GM03348 (cell line): ENCODE data around the gene VPS37C.
A peak's percentile ranks its signal among the peaks of the same experiment; 100 is the strongest.

Experiments used
- DNase-seq: peaks from one replicate; pipeline ENCODE4 v3.0.0; 2012; ENCODE audit warnings: low spot score

Gene VPS37C

GRCh38 chr11:61153593-61154095, 7.6 kb downstream of the VPS37C start:
- DNase-seq: no peak

- peak; percentile 84 for DNase-seq
Observed at GRCh38 chr11:61152816-61153592, 8.2 kb downstream of the VPS37C start.

GRCh38 chr11:61151545-61152252, 9.5 kb downstream of the VPS37C start:
- no peak for DNase-seq

DNA sequence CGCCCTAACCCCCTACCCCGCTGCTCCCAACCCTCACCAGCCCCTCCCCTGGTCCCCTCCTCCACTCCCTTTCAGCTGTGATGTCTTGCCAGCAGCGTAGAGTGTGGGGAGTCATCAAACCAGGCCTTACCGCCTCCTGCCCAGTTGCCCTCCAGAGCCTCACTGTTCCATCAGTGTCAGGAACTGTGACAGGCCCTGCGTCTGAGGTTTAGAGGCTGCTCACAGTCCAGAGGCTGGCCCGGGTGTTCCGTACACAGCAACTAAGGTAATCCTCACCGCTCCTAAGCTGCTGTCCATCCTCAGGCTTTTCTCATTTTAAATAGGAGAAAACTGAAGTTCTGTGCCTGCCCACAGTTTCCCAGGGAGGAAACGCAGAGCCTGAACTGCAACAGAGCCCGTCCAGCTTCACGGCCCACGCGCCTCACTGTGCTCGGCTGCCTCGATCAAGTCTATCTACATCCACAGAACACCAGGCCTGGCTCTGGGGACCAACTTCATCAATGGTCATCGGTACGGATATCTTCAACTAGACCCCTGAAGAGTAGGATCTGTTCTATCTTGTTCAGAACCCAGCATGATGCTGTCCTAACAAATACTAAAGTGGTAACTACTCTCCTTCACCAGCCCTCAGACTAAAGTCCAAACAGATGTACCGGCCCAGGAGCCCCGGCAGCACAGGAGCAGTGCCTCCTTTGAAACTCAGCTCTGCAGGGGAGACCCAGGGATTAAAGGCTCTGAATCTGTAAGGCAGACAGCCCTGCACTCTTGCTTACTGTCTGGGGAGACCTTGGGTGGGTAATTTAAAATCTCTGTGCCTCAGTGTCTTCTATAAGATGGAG, 10.3 kb downstream of the VPS37C start:
- no peak for DNase-seq

- DNase-seq: no peak
Observed at GRCh38 chr11:61149624-61150615, 11.3 kb downstream of the VPS37C start.

DNA sequence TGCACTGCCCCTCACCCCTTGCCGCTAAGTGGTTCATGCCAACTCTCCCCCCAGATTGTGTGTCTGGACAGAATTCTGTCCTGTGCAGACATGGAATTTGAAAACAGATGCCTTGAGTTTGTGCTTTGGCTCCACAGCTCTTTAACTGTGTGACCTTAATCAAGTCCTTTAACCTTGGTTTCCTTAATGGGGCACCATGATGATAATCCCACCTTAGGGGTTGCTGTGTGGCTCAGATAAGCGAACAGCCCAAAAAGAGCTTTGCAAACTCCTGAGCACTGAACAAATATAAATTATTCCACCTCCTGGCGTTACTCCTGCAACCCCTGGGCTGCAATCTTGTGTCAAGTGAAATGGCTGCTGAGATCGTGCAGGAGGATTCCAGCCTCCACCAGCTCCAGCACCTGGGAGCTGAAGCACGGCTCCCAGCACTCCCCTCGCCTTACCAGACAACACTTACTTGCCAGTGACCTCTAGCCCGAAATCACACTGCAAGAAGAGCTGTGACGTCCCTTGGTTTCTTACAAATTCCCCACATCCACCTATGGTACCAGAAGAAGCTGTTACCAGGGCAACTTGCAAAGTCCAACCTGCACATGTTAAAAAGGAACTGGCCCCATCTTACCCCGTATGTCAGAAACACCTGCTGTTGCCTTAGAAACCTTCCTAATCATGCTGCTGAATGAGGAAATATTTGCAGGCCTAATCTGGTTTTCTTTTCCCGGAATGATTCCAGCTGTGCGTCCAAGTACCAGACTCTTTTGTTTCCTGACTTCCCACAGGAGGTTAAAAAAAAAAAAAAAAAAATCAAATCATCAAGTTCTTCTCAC, 13.2 kb downstream of the VPS37C start:
- no peak for DNase-seq

- DNase-seq: no peak
Observed at GRCh38 chr11:61147271-61147670, 14.0 kb downstream of the VPS37C start.

DNA sequence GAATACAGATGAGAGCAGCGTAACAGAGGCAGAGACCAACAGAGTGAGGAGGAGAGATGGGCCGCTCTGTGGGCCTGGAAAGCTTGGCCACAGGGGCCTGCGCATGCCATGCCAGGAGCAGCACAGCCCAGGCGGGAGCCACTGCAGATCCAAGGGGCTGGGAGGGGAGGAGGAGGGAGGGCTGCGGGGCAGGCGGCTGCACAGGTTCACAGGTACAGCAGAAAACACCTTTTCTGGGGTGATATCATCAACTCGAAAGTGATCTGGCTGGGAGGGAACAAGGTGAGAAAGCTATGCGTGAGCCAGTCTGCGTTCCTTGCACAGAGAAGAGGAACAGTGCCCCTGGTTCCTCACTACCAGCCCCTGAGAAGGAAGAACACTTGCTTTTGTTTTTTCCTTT, 14.8 kb downstream of the VPS37C start:
- DNase-seq: no peak

DNA sequence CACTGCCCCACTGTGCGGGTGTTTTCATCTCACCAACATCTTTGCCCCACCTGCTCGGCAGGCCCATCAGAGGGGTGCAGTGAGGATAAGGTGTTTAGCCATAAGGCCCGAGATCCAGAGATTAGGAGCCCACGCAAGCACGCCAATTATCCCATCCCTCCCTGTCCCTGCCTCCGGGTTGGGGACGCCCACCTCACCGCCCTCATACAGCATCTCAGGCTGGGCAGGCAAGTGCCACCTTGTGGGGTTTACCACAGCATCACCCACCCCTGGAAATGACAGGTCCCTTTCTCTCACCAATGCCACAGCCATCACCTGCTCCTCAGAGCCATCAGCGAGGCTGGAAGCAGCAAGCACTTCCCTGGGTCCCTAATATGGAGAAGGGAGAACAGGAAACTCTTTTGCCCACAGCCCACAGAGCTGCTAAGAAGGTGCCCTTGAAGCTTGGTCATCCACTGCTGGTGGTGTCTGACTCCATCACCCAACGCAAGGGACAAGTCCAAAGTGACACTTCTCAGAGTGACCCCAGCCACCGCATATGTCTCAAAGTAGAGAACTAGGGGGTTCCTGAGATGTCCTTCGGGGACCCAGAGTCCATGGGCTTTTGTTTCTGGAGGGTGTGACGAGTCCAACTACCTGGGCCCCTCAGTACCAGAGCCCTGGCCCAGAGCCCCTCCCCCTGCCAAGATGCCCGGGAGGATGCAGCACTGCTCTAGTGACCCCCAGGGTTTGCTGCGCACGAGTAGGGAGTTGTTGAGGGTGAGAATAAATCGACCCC, 15.8 kb downstream of the VPS37C start:
- no peak for DNase-seq

GRCh38 chr11:61144511-61145179, 16.6 kb downstream of the VPS37C start:
- no peak for DNase-seq

- DNase-seq: no peak
Observed at GRCh38 chr11:61142424-61142823, 18.8 kb downstream of the VPS37C start.

DNA sequence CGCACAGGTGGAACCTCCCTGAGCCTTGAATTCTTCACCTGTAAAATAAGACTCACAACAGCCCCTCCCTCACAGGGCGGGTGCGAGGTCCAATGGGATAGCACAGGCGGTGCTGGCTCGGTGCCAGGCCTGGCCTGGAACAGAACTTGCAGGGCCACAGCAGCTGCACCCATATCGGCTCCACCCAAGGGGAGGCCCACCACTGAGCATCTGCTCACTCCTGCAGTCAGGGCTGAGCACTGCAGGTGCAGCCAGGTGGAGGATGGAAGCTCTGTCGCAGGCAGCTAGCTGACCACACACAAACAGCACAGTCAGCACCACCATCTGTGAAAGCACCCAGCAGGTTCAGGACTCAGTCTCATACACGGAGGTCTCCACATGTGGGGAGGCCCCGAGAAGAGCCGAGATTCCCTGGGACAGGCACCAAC, 19.6 kb downstream of the VPS37C start:
- DNase-seq: no peak

DNA sequence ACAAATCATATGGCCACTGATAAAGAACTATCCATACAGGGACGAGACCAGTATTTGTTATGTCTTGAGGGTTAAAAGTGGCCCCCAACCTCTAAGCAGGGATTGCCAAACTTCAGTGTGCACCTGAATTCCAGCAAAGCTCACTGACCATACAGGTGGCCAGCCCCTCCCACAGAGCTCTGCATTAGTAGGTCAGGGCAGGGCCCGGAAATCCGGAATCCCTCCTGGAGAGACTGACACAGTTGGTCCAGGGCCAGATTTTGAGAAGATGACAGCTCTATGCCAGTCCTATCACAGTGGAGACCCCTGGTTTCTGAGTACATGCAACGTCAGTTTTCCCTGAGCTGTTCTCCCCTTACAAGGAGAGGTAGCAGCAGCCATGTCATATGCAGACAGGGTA, 20.8 kb downstream of the VPS37C start:
- no peak for DNase-seq

DNA sequence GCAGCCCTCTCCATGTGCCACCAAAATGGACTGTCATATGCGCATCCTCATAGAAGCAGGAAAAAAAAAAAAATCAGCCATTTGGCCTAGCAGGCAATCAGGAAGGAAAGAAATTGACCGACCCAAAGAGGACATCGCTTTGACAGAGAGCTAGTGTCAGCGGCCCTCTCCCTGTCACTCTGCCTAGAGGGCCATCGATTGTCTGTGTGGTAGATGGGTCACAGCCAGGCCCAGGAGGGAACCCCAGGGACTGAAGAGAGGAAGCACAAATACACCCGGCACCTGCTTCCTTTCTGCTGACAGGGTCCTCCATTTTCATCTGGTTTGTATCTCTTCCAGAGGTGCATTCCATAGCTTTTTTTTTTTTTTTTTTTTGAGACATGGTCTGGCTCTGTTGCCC, 21.8 kb downstream of the VPS37C start:
- DNase-seq: no peak

- peak; percentile 86 for DNase-seq
Observed at GRCh38 chr11:61138935-61139334, 22.3 kb downstream of the VPS37C start.

- no peak for DNase-seq
Observed at GRCh38 chr11:61134801-61135257, 26.4 kb downstream of the VPS37C start.

- DNase-seq: no peak
Observed at GRCh38 chr11:61133956-61134662, 27.1 kb downstream of the VPS37C start.

- no peak for DNase-seq
Observed at GRCh38 chr11:61133145-61133544, 28.1 kb downstream of the VPS37C start.
